HT-29 (cell line): ENCODE results near the gene CLIP2. TPM values are rescaled to one million over a fixed set of nuclear protein-coding genes. Genes with fewer than 3 reads are reported as not detected.
A peak's percentile ranks its signal among the peaks of the same experiment; 100 is the strongest.
"Not testable (repeated sequence)": the region's sequence is repeated elsewhere in the genome, so short reads cannot be mapped to it uniquely, and the experiment has no call there.

Experiments used
- DNase-seq: peaks from one replicate; pipeline ENCODE4 v3.0.0-alpha.2; 2015; ENCODE audit warnings: low spot score
- total RNA-seq: library from RNA; depleted of rRNA; stranded (reverse); fragments of >200 nt; shearing (Covaris generic); gene quantifications from 2 replicates; pipeline ENCODE4 v1.2.3, GENCODE V29; 2014

Gene CLIP2
- total RNA-seq, 1 experiment from 2014 or later = 13.5 TPM

GRCh38 chr7:74332373-74333176 lies 43.4 kb downstream of the CLIP2 start:
- DNase-seq = no peak

DNA sequence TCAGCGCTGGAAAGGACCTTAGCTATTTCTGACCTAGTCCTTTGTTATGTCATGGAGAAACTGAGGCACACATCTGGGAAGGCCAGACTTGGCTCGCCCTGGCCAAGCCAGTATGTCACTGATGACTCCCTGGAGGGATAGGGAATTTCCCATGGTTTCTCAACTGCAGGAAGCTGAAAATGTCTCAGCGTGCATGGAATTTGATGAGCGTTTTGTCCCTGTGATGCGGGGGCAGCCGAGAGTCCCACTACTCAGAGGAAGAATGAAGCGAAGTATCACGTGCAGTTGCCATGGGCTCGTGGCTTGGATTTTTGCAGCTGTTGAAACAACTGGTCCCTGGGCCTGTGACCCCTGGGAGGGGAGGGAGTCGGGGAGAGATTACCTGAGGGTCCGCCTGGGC lies 44.8 kb downstream of the CLIP2 start:
- no peak for DNase-seq

DNA sequence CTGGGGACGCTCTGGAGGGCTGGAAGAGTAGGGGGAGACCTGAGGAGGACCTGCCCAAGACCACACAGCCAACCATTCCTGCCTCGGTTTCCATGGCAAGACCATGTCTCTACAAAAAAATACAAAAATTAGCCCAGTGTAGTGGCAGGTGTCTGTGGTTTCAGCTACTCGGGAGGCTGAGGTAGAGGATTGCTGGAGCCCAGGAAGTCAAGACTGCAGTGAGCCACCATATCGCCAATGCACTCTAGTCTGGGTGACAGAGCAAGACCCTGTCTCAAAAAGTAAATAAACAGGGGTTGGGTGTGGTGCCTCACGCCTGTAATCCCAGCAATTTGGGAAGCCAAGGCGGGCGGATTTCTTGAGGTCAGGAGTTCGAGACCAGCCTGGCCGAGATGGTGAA lies 48.7 kb downstream of the CLIP2 start:
- DNase-seq = no peak

DNA sequence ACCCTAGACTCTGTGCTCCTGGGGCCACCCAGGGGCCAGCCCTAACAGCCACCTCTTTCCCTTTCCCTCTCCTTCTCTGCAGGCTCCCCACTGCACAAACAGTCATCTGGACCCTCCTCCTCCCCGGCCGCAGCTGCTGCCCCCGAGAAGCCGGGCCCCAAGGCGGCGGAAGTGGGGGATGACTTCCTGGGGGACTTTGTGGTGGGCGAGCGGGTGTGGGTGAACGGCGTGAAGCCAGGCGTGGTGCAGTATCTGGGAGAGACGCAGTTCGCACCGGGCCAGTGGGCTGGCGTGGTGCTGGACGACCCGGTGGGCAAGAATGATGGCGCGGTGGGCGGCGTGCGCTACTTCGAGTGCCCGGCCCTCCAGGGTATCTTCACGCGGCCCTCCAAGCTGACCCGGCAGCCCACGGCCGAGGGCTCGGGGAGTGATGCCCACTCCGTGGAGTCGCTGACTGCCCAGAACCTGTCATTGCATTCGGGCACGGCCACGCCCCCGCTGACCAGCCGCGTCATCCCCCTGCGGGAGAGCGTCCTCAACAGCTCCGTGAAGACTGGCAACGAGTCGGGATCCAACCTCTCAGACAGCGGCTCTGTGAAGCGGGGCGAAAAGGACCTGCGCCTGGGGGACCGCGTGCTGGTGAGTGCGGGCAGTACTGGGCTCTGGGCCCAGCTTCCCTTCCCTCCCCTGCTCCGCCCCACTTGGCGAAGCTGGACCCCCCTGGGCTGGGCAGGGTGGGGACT lies 49.3 kb downstream of the CLIP2 start:
- no peak for DNase-seq

GRCh38 chr7:74339648-74340047 lies 50.4 kb downstream of the CLIP2 start:
- DNase-seq = not testable (repeated sequence)

DNA sequence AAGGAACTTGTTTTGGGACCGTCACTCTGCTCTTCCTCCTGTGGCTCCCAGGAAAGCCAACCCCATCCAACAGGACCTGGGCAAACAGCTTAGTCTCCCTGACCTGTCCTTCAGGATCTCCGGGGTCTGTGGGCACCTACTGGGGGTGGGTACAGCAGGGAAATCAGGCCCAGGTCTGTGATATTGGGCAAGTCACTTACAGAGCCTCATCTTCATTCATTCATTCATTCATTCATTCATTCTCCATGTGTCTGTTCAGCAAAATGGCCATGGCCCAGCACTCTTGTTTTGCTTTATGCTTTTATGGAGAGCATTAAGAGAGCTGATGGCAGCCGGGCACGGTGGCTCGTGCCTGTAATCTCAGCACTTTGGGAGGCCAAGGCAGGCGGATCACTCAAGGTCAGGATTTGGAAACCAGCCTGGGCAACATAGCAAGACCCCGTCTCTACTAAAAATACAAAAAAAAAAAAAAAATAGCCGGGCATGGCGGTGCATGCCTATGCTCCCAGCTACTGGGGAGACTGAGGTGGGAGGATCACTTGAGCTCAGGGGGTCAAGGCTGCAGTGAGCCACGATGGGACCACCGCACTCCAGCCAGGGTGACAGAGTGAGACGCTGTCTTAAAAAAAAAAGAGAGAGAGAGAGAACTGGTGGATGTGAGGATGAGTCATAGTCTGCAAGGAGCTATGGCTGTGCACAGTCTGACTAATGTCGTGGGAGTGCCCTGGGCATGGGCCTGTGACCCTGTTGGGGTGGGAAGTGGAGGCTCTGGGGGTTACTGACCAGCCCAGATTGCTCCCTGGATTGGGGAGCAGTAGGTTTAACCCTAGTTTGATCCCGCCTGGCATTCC lies 54.3 kb downstream of the CLIP2 start:
- no peak for DNase-seq

- no peak for DNase-seq
Measured at GRCh38 chr7:74344132-74344496, 54.9 kb downstream of the CLIP2 start.

GRCh38 chr7:74344786-74345185 lies 55.6 kb downstream of the CLIP2 start:
- no peak for DNase-seq

- no peak for DNase-seq
Measured at GRCh38 chr7:74345970-74346369, 56.8 kb downstream of the CLIP2 start.

DNA sequence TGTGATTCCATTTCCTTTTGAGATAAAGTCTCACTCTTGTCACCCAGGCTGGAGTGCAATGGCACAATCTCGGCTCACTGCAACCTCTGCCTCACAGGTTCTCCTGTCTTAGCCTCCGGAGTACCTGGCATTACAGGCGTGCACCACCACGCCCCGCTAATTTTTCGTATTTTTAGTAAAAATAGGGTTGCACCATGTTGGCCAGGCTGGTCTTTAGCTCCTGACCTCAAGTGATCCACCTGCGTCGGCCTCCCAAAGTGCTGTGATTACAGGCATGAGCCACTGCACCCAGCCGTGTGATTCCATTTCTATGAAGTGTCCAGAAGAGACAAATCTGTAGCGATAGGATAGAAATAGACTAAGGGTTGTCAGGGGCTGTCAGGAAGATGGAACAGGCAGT lies 60.4 kb downstream of the CLIP2 start:
- DNase-seq = no peak

DNA sequence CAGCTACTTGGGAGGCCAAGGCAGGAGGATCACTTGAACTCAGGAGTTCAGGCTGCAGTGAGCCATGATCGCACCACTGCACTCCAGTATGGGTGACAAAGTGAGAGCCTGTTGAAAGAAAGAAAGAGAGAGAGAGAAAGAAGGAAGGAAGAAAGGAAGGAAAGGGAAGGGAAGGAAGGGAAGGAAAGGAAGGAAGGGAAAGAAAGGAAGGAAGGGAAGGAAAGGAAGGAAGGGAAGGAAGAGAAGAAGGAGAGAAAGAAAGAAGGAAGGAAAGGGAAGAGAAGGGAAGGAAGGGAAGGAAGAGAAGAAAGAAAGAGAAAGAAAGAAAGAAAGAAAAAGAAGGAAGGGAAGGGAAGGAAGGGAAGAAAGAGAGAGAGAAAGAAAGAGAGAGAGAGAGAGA lies 61.5 kb downstream of the CLIP2 start:
- DNase-seq = no peak

GRCh38 chr7:74351836-74352235 lies 62.6 kb downstream of the CLIP2 start:
- no peak for DNase-seq

- DNase-seq = not testable (repeated sequence)
Measured at GRCh38 chr7:74352551-74353138, 63.4 kb downstream of the CLIP2 start.

- no peak for DNase-seq
Measured at GRCh38 chr7:74354009-74354408, 64.8 kb downstream of the CLIP2 start.

- DNase-seq = peak; percentile 35
Measured at GRCh38 chr7:74355091-74355490, 65.9 kb downstream of the CLIP2 start.

DNA sequence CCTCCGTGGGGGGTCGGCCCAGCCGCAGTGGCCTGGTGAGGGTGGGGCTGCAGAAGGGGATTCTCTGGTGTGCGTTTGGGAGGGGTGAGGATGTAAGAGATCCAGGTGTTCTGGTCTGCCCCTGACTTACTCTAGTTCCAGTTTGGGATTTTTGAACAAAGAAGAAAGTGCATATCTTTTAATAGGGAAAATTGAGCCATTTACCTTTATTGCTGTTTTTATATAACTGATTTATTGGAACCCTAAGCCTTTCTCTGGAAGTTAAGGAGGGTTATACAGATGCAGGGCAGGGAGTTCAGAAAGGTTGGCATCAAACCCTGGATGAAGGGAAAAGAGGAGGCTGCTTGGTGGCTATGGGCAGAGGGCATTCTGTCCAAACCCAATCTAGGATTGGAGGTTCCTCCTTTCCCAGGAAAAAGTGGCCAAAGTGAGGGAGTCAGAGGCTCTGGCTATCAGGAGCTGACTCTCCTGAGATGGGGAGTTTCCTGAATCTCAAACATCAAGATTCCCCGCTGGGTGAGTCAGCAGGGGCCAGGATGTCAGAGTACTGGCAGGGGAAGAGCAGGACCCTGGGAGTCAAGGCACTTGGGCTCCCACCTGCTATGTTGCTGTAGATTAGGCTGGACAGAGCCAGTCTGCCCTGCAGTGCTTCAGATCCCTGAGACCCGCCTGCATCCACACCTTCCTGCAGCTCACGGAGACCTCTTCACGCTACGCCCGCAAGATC lies 67.5 kb downstream of the CLIP2 start:
- no peak for DNase-seq

DNA sequence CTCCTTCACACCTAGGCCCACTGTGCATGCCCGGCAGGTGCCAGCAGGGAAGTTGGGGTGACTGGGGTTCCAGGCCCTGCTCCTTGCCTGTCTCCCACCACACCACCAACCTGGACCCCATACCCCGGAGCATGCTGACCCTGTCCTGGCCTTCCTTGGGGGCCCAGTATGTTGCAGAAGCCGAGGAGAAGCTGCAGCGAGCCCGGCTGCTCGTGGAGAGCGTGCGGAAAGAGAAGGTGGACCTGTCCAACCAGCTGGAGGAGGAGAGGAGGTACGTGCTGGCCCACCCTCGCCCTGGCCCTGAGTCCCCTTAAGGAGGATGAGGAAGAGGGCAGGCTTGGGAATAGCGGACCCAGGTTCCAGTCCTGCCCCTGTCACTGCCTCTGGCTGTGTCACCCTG lies 70.8 kb downstream of the CLIP2 start:
- DNase-seq = no peak

DNA sequence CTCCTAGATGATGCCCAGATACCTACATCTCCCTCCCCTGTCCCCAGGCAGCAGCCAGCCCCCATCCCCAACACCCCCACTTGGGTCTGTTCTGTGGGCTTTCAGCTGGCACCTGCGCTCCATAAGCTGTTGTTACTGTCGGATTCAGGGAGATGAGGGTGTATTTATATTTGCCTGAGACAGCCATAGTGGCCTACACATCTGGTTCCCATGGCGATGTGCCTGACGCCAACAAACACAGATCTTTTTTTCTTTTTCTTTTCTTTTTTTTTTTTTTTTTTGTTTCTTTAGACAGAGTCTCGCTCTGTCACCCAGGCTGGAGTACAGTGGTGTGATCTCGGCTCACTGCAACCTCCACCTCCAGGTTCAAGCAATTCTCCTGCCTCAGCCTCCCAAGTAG lies 73.1 kb downstream of the CLIP2 start:
- no peak for DNase-seq

- peak; percentile 55 for DNase-seq
Measured at GRCh38 chr7:74364061-74364460, 74.9 kb downstream of the CLIP2 start.

- DNase-seq = peak; percentile 75
Measured at GRCh38 chr7:74365322-74366022, 76.3 kb downstream of the CLIP2 start.
